HEK293T (cell line): ENCODE results near the gene RNF220.

Source experiments
- CTCF ChIA-PET: fragments of 350-600 bp; formaldehyde crosslinking; extraction: SDS; loops from one replicate; lab custom pipeline; 2021; ENCODE audit warnings: antibody characterized with exemption, inconsistent platforms; lab: Yijun Ruan, JAX
- POLR2A ChIA-PET: fragments of 350-600 bp; formaldehyde crosslinking; extraction: SDS; loops from one replicate; lab custom pipeline; 2020; ENCODE audit warnings: antibody characterized with exemption, inconsistent platforms; lab: Yijun Ruan, JAX
- DNase-seq: peaks from one replicate; pipeline ENCODE4 v3.0.0; 2012; ENCODE audit warnings: mixed read lengths; ENCODE audit errors: extremely low spot score
- ARNT ChIP-seq: fragments of 450-650 bp; IDR thresholded peaks from 2 replicates; pipeline ENCODE4 v1.6.1; 2017; ENCODE audit warnings: mild to moderate bottlenecking
- BHLHE40 ChIP-seq: fragments of 450-650 bp; IDR thresholded peaks from 2 replicates; pipeline ENCODE4 v1.6.1; 2016; ENCODE audit warnings: mild to moderate bottlenecking, moderate library complexity, borderline replicate concordance
- CTBP1 ChIP-seq: fragments of 450-650 bp; IDR thresholded peaks from 2 replicates; pipeline ENCODE4 v1.6.1; 2016; ENCODE audit warnings: borderline replicate concordance
- ELF4 ChIP-seq: fragments of 450-650 bp; IDR thresholded peaks from 2 replicates; pipeline ENCODE4 v1.6.1; 2017; ENCODE audit warnings: antibody characterized with exemption
- FOXA1 ChIP-seq: fragments of 450-650 bp; IDR thresholded peaks from 2 replicates; pipeline ENCODE4 v1.6.1; 2016; ENCODE audit warnings: mild to moderate bottlenecking
- FOXK2 ChIP-seq: fragments of 450-650 bp; IDR thresholded peaks from 2 replicates; pipeline ENCODE4 v1.6.1; 2016; ENCODE audit warnings: mild to moderate bottlenecking
- FOXM1 ChIP-seq: fragments of 450-650 bp; IDR thresholded peaks from 2 replicates; pipeline ENCODE4 v1.6.1; 2017; ENCODE audit warnings: mild to moderate bottlenecking, borderline replicate concordance
- HDGF ChIP-seq: fragments of 450-650 bp; IDR thresholded peaks from 2 replicates; pipeline ENCODE4 v1.6.1; 2017; ENCODE audit warnings: antibody characterized with exemption, borderline replicate concordance
- L3MBTL2 ChIP-seq: fragments of 450-650 bp; conservative IDR thresholded peaks from 2 replicates; pipeline ENCODE4 v1.6.1; 2016; ENCODE audit warnings: mild to moderate bottlenecking
- LEF1 ChIP-seq: fragments of 450-650 bp; IDR thresholded peaks from 2 replicates; pipeline ENCODE4 v1.6.1; 2017; ENCODE audit warnings: mild to moderate bottlenecking, borderline replicate concordance
- NFRKB ChIP-seq: fragments of 450-650 bp; IDR thresholded peaks from 2 replicates; pipeline ENCODE4 v1.6.1; 2016; ENCODE audit warnings: mild to moderate bottlenecking, moderate library complexity
- PKNOX1 ChIP-seq: fragments of 450-650 bp; IDR thresholded peaks from 2 replicates; pipeline ENCODE4 v1.6.1; 2016
- SP1 ChIP-seq: fragments of 450-650 bp; IDR thresholded peaks from 2 replicates; pipeline ENCODE4 v1.6.1; 2017
- SUZ12 ChIP-seq: fragments of 450-650 bp; IDR thresholded peaks from 2 replicates; pipeline ENCODE4 v1.6.1; 2016; ENCODE audit warnings: mild to moderate bottlenecking
- TARDBP ChIP-seq: fragments of 450-650 bp; IDR thresholded peaks from 2 replicates; pipeline ENCODE4 v1.6.1; 2016
- ZNF384 ChIP-seq: fragments of 450-650 bp; IDR thresholded peaks from 2 replicates; pipeline ENCODE4 v1.6.1; 2016

Gene RNF220

GRCh38 chr1:44377925-44378784 lies 26.9 kb upstream of the RNF220 start:
- DNase-seq, result peak; percentile 76
- TF ChIP-seq ELF4 (no peak), HDGF (no peak), FOXA1 (no peak), FOXM1 (no peak), NFRKB (no peak), FOXK2 (no peak), SUZ12 (no peak), L3MBTL2 (no peak)
- ChIA-PET CTCF (interaction anchor here (0.6 to 1.8 kb wide), 22 partner anchors 9 to 478 kb away, joined by 3 to 18 read pairs (median 4); partner anchors contain the start of gene RNU5D-1), POLR2A (interaction anchor here (0.5 to 1.4 kb wide), 2 partner anchors 24 to 183 kb away, joined by 3 to 5 read pairs; no protein-coding TSS in a partner anchor)

GRCh38 chr1:44380666-44381177 lies 24.3 kb upstream of the RNF220 start:
- CTCF ChIA-PET, result interaction anchor here (1.0 kb wide), 1 partner anchor 272 kb away, joined by 5 read pairs; no protein-coding TSS in a partner anchor
- POLR2A ChIA-PET, result no interaction called here

GRCh38 chr1:44388551-44388950 lies 16.5 kb upstream of the RNF220 start:
- CTCF ChIA-PET, result no interaction called here
- POLR2A ChIA-PET, result no interaction called here
- no peak for DNase-seq
- TF ChIP-seq ELF4, result no peak

More at GRCh38 chr1:44380666-44381177, 24.3 kb upstream of the RNF220 start:
- TF ChIP-seq ELF4 (no peak), SP1 (no peak), HDGF (no peak), CTBP1 (no peak), ZNF384 (no peak), NFRKB (no peak), SUZ12 (no peak), ARNT (no peak), L3MBTL2 (no peak), FOXK2 (no peak), PKNOX1 (no peak), FOXM1 (no peak), FOXA1 (no peak), LEF1 (no peak), BHLHE40 (no peak)
- no peak for DNase-seq

GRCh38 chr1:44389437-44389836 lies 15.6 kb upstream of the RNF220 start:
- ChIA-PET POLR2A (no interaction called here), CTCF (interaction anchor here (2.5 kb wide), 1 partner anchor 12 kb away, joined by 8 read pairs; no protein-coding TSS in a partner anchor)
- DNase-seq, result no peak
- TF ChIP-seq ZNF384 (no peak), BHLHE40 (no peak), NFRKB (no peak), SP1 (no peak), FOXK2 (no peak), HDGF (no peak), LEF1 (no peak), CTBP1 (no peak), L3MBTL2 (no peak), FOXM1 (no peak), ELF4 (no peak), SUZ12 (no peak)

- no peak for DNase-seq
- ChIA-PET POLR2A (no interaction called here), CTCF (interaction anchor here (2.5 kb wide), 1 partner anchor 12 kb away, joined by 8 read pairs; no protein-coding TSS in a partner anchor)
- no peak for TF ChIP-seq FOXM1
- no peak for TF ChIP-seq FOXK2
- no peak for TF ChIP-seq FOXA1
- no peak for TF ChIP-seq TARDBP
- no peak for TF ChIP-seq BHLHE40
- no peak for TF ChIP-seq SUZ12
- no peak for TF ChIP-seq NFRKB
- TF ChIP-seq ARNT, result no peak
- TF ChIP-seq LEF1, result no peak
- TF ChIP-seq L3MBTL2, result no peak
- no peak for TF ChIP-seq ELF4
- no peak for TF ChIP-seq PKNOX1
- no peak for TF ChIP-seq ZNF384
- no peak for TF ChIP-seq CTBP1
- no peak for TF ChIP-seq SP1
These were observed 14.8 kb upstream of the RNF220 start for GRCh38 chr1:44390277-44390676.

- CTCF ChIA-PET, result no interaction called here
- DNase-seq, result no peak
- POLR2A ChIA-PET, result interaction anchor here (1.5 kb wide), 1 partner anchor 23 kb away, joined by 3 read pairs; no protein-coding TSS in a partner anchor
- TF ChIP-seq ELF4 (no peak), CTBP1 (no peak), HDGF (no peak), FOXK2 (no peak), ZNF384 (no peak), PKNOX1 (no peak), SP1 (no peak), SUZ12 (no peak), TARDBP (no peak), ARNT (no peak), FOXA1 (no peak)
These were observed 3.5 kb upstream of the RNF220 start for GRCh38 chr1:44401256-44402228.
